Fibroblast of lung (primary cell): ENCODE data around the gene LORICRIN. TPM values are rescaled to one million over a fixed set of nuclear protein-coding genes. Genes with fewer than 3 reads are reported as not detected.

Source experiments
- DNase-seq, 2 donors: peaks; one replicate each; pipeline versions ENCODE4 v3.0.0 to v3.0.0-alpha.2; 2010; ENCODE audit warnings: low read depth in 2 of 2
- H2AFZ ChIP-seq: 2 replicates; pipeline ENCODE4 v1.5.1; 2012; ENCODE audit warnings: low read length, control low read depth, inconsistent platforms
- H3K27ac ChIP-seq: 2 replicates; pipeline ENCODE4 v1.5.1; 2011; ENCODE audit warnings: low read length, control low read depth; ENCODE audit not compliant: insufficient read depth
- H3K27me3 ChIP-seq: 2 replicates; pipeline ENCODE4 v1.5.1; 2011; ENCODE audit warnings: mild to moderate bottlenecking, low read length; ENCODE audit not compliant: control insufficient read depth, insufficient read depth
- H3K36me3 ChIP-seq: 2 replicates; pipeline ENCODE4 v1.5.1; 2011; ENCODE audit warnings: low read length; ENCODE audit not compliant: control insufficient read depth, insufficient read depth
- H3K4me1 ChIP-seq: 2 replicates; pipeline ENCODE4 v1.5.1; 2011; ENCODE audit warnings: low read length; ENCODE audit not compliant: control insufficient read depth, insufficient read depth; ENCODE audit errors: extremely low read depth
- H3K4me2 ChIP-seq: 2 replicates; pipeline ENCODE4 v1.5.1; 2011; ENCODE audit warnings: low read length, control low read depth; ENCODE audit not compliant: insufficient read depth; ENCODE audit errors: extremely low read depth
- H3K4me3 ChIP-seq, 4 experiments: fragments of 200-600 bp in 1 of 4; sonication (generic) in 1 of 4; replicated peaks in 1 of 4; 2 replicates each; pipeline ENCODE4 v1.5.1; 2011 to 2016; ENCODE audit warnings: low read length in 4 of 4, low read depth in 3 of 4, mild to moderate bottlenecking in 3 of 4, control low read depth in 2 of 4, inconsistent platforms in 1 of 4, mixed read lengths in 1 of 4; ENCODE audit not compliant: insufficient read depth in 1 of 4; ENCODE audit errors: control extremely low read depth in 1 of 4
- H3K79me2 ChIP-seq: 2 replicates; pipeline ENCODE4 v1.5.1; 2012; ENCODE audit warnings: mild to moderate bottlenecking, low read length, inconsistent platforms; ENCODE audit not compliant: control insufficient read depth, insufficient read depth
- H3K9ac ChIP-seq: 2 replicates; pipeline ENCODE4 v1.5.1; 2011; ENCODE audit warnings: mild to moderate bottlenecking, low read length, control low read depth; ENCODE audit not compliant: insufficient read depth
- H3K9me3 ChIP-seq: 2 replicates; pipeline ENCODE4 v1.5.1; 2012; ENCODE audit warnings: low read depth, low read length; ENCODE audit not compliant: control insufficient read depth, insufficient read depth
- H4K20me1 ChIP-seq: 2 replicates; pipeline ENCODE4 v1.5.1; 2011; ENCODE audit warnings: low read length; ENCODE audit not compliant: control insufficient read depth, insufficient read depth; ENCODE audit errors: extremely low read depth
- CTCF ChIP-seq, 2 donors: IDR thresholded peaks in 1 of 2; conservative IDR thresholded peaks in 1 of 2; 1 replicate in 1 of 2; 2 replicates in 1 of 2; pipeline ENCODE4 v1.5.1; 2011 to 2012; ENCODE audit warnings: low read length in 2 of 2, control low read depth in 1 of 2, inconsistent platforms in 1 of 2, low read depth in 1 of 2, mild to moderate bottlenecking in 1 of 2
- EZH2 ChIP-seq: IDR thresholded peaks from 2 replicates; pipeline ENCODE4 v1.5.1; 2012; ENCODE audit warnings: low read length, control low read depth, mild to moderate bottlenecking; ENCODE audit errors: missing control alignments
- polyA plus RNA-seq, 2 donors: library from polyadenylated mRNA; depleted of rRNA in 1 of 2; stranded (reverse) in 1 of 2; unstranded in 1 of 2; fragments of >200 nt; gene quantifications; 2 replicates each; pipeline ENCODE4 v1.2.1, GENCODE V29; 2011 to 2012; ENCODE audit warnings: missing spikeins in 1 of 2
- total RNA-seq: library from RNA; depleted of rRNA; stranded (reverse); fragments of >200 nt; gene quantifications from 2 replicates; pipeline ENCODE4 v1.2.1, GENCODE V29; 2014

LORICRIN gene
- total and polyA plus RNA-seq, 2 donors (not counting 1 experiment from before 2014, with no cell fraction given): not detected

GRCh38 chr1:153251562-153251961, 7.9 kb upstream of the LORICRIN start:
- Histone ChIP-seq H3K4me2 (no peak overlapping the region), H3K4me3 (no peak overlapping the region), H2AFZ (no peak overlapping the region), H3K9ac (no peak overlapping the region), H3K4me1 (no peaks in the 10 kb centered on the region), H3K9me3 (no peaks in the 10 kb centered on the region), H3K79me2 (no peaks in the 10 kb centered on the region), H3K36me3 (no peaks in the 10 kb centered on the region), H3K27me3 (no peaks in the 10 kb centered on the region), H4K20me1 (no peaks in the 10 kb centered on the region), H3K27ac (no peak overlapping the region)
- DNase-seq: no peak
- TF ChIP-seq EZH2: no peak
- TF ChIP-seq CTCF (conservative IDR thresholded peaks at IDR 0.05 in 1 of 2, IDR thresholded peaks at IDR 0.05 in 1 of 2; ENCODE audit: low read depth in 1 of 2, low read length in 2 of 2): no peak

GRCh38 chr1:153251988-153252387, 7.5 kb upstream of the LORICRIN start:
- Histone ChIP-seq H4K20me1 (no peaks in the 10 kb centered on the region), H2AFZ (no peak overlapping the region), H3K79me2 (no peaks in the 10 kb centered on the region), H3K36me3 (no peaks in the 10 kb centered on the region), H3K27me3 (no peaks in the 10 kb centered on the region), H3K27ac (no peak overlapping the region), H3K9ac (no peak overlapping the region), H3K4me3 (no peak overlapping the region), H3K4me1 (no peaks in the 10 kb centered on the region), H3K9me3 (no peaks in the 10 kb centered on the region), H3K4me2 (no peak overlapping the region)
- no peak for DNase-seq
- TF ChIP-seq CTCF (conservative IDR thresholded peaks at IDR 0.05 in 1 of 2, IDR thresholded peaks at IDR 0.05 in 1 of 2; ENCODE audit: low read depth in 1 of 2, low read length in 2 of 2): no peak
- no peak for TF ChIP-seq EZH2

GRCh38 chr1:153253076-153253475, 6.4 kb upstream of the LORICRIN start:
- H3K27me3 ChIP-seq: no peaks in the 10 kb centered on the region

More at GRCh38 chr1:153253076-153253475, 6.4 kb upstream of the LORICRIN start:
- Histone ChIP-seq H3K36me3 (no peaks in the 10 kb centered on the region), H3K27ac (no peak overlapping the region), H4K20me1 (no peaks in the 10 kb centered on the region), H3K79me2 (no peaks in the 10 kb centered on the region), H3K4me1 (no peaks in the 10 kb centered on the region), H3K9me3 (no peaks in the 10 kb centered on the region), H3K4me3 (no peak overlapping the region), H3K4me2 (no peak overlapping the region), H2AFZ (no peak overlapping the region), H3K9ac (no peak overlapping the region)
- DNase-seq: no peak
- no peak for TF ChIP-seq EZH2
- TF ChIP-seq CTCF (conservative IDR thresholded peaks at IDR 0.05 in 1 of 2, IDR thresholded peaks at IDR 0.05 in 1 of 2; ENCODE audit: low read depth in 1 of 2, low read length in 2 of 2): no peak
